Left lung (tissue), 10 donors: ENCODE data around the gene ZNF182. TPM values are rescaled to one million over a fixed set of nuclear protein-coding genes. Genes with fewer than 3 reads are reported as not detected.
"Not testable (repeated sequence)": the region's sequence is repeated elsewhere in the genome, so short reads cannot be mapped to it uniquely, and the experiment has no call there.

ENCODE experiments used
- ATAC-seq: fragments of 200-7000 bp; cut with Tn5 transposase; one replicate; pipeline ENCODE4 v1.9.1; 2020; ENCODE audit warnings: moderate library complexity
- DNase-seq, 4 donors: peaks; one replicate each; pipeline ENCODE4 v3.0.0-alpha.2; 2013 to 2020
- H3K27ac ChIP-seq, 2 donors: fragments of 200-600 bp; sonication (generic) in 1 of 2; one replicate each; pipeline versions ENCODE4 v1.5.0 to v1.8.0; 2020 to 2021
- H3K27me3 ChIP-seq, 2 donors: fragments of 200-600 bp; sonication (generic) in 1 of 2; one replicate each; pipeline versions ENCODE4 v1.5.0 to v1.8.0; 2020 to 2021
- H3K36me3 ChIP-seq, 2 donors: fragments of 200-600 bp; sonication (generic) in 1 of 2; one replicate each; pipeline versions ENCODE4 v1.5.0 to v1.8.0; 2020 to 2021
- H3K4me1 ChIP-seq, 2 donors: fragments of 200-600 bp; one replicate each; pipeline ENCODE4 v1.8.0; 2021
- H3K4me3 ChIP-seq, 2 donors: fragments of 200-600 bp; sonication (generic) in 1 of 2; one replicate each; pipeline versions ENCODE4 v1.5.0 to v1.8.0; 2020 to 2021; ENCODE audit warnings: mild to moderate bottlenecking in 1 of 2
- H3K9me3 ChIP-seq, 2 donors: fragments of 200-600 bp; sonication (generic) in 1 of 2; one replicate each; pipeline versions ENCODE4 v1.5.0 to v1.8.0; 2020 to 2021
- intact Hi-C, 2 donors: fragments of 100-400 bp; cut with DNase I; formaldehyde crosslinking; loops; one replicate each; pipeline versions ENCODE4 v1.11.2 to v1.14.2; 2022
- polyA plus RNA-seq, 6 donors: library from polyadenylated mRNA; unstranded; fragments of 120-200 nt; gene quantifications; one replicate each; pipeline ENCODE4 v1.2.1, GENCODE V29; 2013; ENCODE audit not compliant: insufficient read length in 6 of 6
- total RNA-seq, 2 donors: library from RNA; stranded (reverse); fragmentation: NEBNext Ultra II Directional; extraction: Animal tissue kit (Norgen Biotek cat#: 25700); gene quantifications; one replicate each; pipeline ENCODE4 v1.2.1, GENCODE V29; 2021
- TF ChIP-seq, protein P1 (sequence below), 2 donors: fragments of 200-600 bp; sonication (generic) in 1 of 2; IDR thresholded peaks; one replicate each; pipeline versions ENCODE4 v1.5.0 to v1.8.0; 2021; ENCODE audit warnings: antibody characterized with exemption in 2 of 2
- donor health status: DM: no; HTN: yes; CAD: no.
- donor health status: DM: no; HTN: no; CAD: no.

Gene ZNF182
- total and polyA plus RNA-seq, 8 donors, result 5.1 to 13.4 (median 10.2) TPM

DNA sequence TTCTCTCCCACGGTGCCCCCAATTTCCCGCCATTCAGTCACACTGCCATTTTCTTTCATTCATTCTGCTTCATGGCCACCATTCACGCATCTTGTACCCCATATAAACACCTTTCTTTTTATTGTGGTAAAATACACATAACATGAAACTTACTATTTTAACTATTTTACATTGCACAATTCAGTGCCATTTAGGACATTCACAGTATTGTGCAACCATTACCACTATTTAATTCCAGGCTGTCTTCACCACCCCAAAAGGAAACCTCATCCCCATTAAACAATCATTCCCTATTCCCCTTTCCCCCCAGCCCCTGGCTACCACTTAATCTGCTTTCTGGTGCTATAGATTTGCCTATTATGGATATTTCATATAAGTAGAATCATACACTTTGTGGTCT is 18.9 kb upstream of the ZNF182 start:
- no peak overlapping the region for H3K27ac ChIP-seq
- intact Hi-C loops, result loop anchor here in 1 of 2 donors (10.0 kb wide), 1 partner anchor 188 kb away; the partner anchor contains the start of gene ZNF81
- no peaks in the 10 kb centered on the region for H3K36me3 ChIP-seq
- no peaks in the 10 kb centered on the region for H3K4me1 ChIP-seq
- TF ChIP-seq, protein P1, sequence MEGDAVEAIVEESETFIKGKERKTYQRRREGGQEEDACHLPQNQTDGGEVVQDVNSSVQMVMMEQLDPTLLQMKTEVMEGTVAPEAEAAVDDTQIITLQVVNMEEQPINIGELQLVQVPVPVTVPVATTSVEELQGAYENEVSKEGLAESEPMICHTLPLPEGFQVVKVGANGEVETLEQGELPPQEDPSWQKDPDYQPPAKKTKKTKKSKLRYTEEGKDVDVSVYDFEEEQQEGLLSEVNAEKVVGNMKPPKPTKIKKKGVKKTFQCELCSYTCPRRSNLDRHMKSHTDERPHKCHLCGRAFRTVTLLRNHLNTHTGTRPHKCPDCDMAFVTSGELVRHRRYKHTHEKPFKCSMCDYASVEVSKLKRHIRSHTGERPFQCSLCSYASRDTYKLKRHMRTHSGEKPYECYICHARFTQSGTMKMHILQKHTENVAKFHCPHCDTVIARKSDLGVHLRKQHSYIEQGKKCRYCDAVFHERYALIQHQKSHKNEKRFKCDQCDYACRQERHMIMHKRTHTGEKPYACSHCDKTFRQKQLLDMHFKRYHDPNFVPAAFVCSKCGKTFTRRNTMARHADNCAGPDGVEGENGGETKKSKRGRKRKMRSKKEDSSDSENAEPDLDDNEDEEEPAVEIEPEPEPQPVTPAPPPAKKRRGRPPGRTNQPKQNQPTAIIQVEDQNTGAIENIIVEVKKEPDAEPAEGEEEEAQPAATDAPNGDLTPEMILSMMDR (IDR thresholded peaks at IDR 0.05), result no peak
- no peak for DNase-seq
- H3K9me3 ChIP-seq, result no peaks in the 10 kb centered on the region
- H3K27me3 ChIP-seq, result no peaks in the 10 kb centered on the region
- ATAC-seq, result no peak
- no peak overlapping the region for H3K4me3 ChIP-seq

DNA sequence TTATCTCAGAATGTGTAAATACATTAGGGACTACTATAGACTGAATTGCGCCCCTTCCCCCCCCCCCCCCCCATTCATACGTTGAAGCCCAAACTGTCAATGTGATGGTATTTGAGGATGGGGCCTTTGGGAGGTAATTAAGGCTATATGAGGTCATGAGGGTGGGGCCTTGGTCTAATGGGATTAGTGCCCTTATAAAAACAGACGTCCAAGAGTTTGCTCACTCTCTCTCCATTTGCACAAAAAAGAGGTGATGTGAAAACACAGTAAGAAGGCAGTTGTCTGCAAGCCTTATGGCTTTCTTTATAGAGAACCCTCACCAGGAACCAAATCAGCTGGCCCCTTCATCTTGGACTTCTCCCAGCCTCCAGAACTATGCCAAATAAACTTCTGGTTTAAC is 18.3 kb upstream of the ZNF182 start:
- Histone ChIP-seq H3K4me1 (no peaks in the 10 kb centered on the region), H3K4me3 (peak overlapping the region in 1 of 2 donors; percentile 44), H3K9me3 (no peaks in the 10 kb centered on the region), H3K27me3 (no peaks in the 10 kb centered on the region), H3K27ac (no peak overlapping the region), H3K36me3 (no peaks in the 10 kb centered on the region)
- DNase-seq (no peak), ATAC-seq (no peak)
- intact Hi-C loops, result loop anchor here in 1 of 2 donors (10.0 kb wide), 1 partner anchor 187 kb away; the partner anchor contains the start of gene ZNF81
- TF ChIP-seq, protein P1 (IDR thresholded peaks at IDR 0.05), result no peak

GRCh38 chrX:48021026-48021900 is 17.5 kb upstream of the ZNF182 start:
- TF ChIP-seq, protein P1 (IDR thresholded peaks at IDR 0.05), result no peak

GRCh38 chrX:48020472-48020871 is 16.7 kb upstream of the ZNF182 start:
- H3K36me3 ChIP-seq, H3K9me3 ChIP-seq, DNase-seq, H3K4me1 ChIP-seq, H3K27me3 ChIP-seq: not testable (repeated sequence)
- Histone ChIP-seq H3K4me3 (peak overlapping the region in 1 of 2 donors; percentile 44), H3K27ac (peak overlapping the region; percentile 83 to 87)
- ATAC-seq, result peak; percentile 6
- intact Hi-C loops, result loop anchor here in 1 of 2 donors (10.0 kb wide), 1 partner anchor 186 kb away; the partner anchor contains the start of gene ZNF81

More at GRCh38 chrX:48021026-48021900, 17.5 kb upstream of the ZNF182 start:
- H3K4me3 ChIP-seq, result peak overlapping the region; percentile 25 to 44
- no peaks in the 10 kb centered on the region for H3K9me3 ChIP-seq
- ATAC-seq (peak; percentile 89), DNase-seq (peak; percentile 74 to 92 (median 80))
- no peaks in the 10 kb centered on the region for H3K27me3 ChIP-seq
- peak overlapping the region; percentile 83 to 87 for H3K27ac ChIP-seq
- H3K4me1 ChIP-seq, result no peaks in the 10 kb centered on the region
- no peaks in the 10 kb centered on the region for H3K36me3 ChIP-seq
- intact Hi-C loops, result loop anchor here in 1 of 2 donors (10.0 kb wide), 1 partner anchor 186 kb away; the partner anchor contains the start of gene ZNF81

- not testable (repeated sequence) for H3K27ac ChIP-seq, H3K4me1 ChIP-seq, H3K9me3 ChIP-seq, H3K4me3 ChIP-seq, H3K27me3 ChIP-seq, DNase-seq, ATAC-seq, H3K36me3 ChIP-seq
- intact Hi-C loops, result loop anchor here in 1 of 2 donors (10.0 kb wide), 1 partner anchor 185 kb away; the partner anchor contains the start of gene ZNF81
These were observed 16.1 kb upstream of the ZNF182 start for GRCh38 chrX:48019892-48020291.

GRCh38 chrX:48016583-48017310 is 13.0 kb upstream of the ZNF182 start:
- H3K9me3 ChIP-seq, DNase-seq, H3K27ac ChIP-seq, H3K4me1 ChIP-seq, H3K4me3 ChIP-seq, H3K27me3 ChIP-seq, H3K36me3 ChIP-seq, ATAC-seq, intact Hi-C loops: not testable (repeated sequence)

- intact Hi-C loops, DNase-seq, H3K27me3 ChIP-seq, H3K9me3 ChIP-seq, H3K4me1 ChIP-seq, H3K36me3 ChIP-seq, H3K4me3 ChIP-seq, ATAC-seq, H3K27ac ChIP-seq: not testable (repeated sequence)
These were observed 5.7 kb upstream of the ZNF182 start for GRCh38 chrX:48009445-48009960.

GRCh38 chrX:48006688-48007087 is 2.9 kb upstream of the ZNF182 start, which contains the start of gene SPACA5:
SPACA5 (plus strand) TSS chrX:48006988; CDS start chrX:48007803, 815 bp downstream.
- intact Hi-C loops, H3K27me3 ChIP-seq, DNase-seq: not testable (repeated sequence)

More at GRCh38 chrX:48006688-48007087, 2.9 kb upstream of the ZNF182 start, which contains the start of gene SPACA5:
- H3K9me3 ChIP-seq, H3K36me3 ChIP-seq, H3K4me3 ChIP-seq, ATAC-seq, H3K27ac ChIP-seq, H3K4me1 ChIP-seq: not testable (repeated sequence)
